ENCODE measurements around the gene JPT2. TPM values are rescaled to one million over a fixed set of nuclear protein-coding genes. Genes with fewer than 3 reads are reported as not detected.
"Not testable (repeated sequence)": the region's sequence is repeated elsewhere in the genome, so short reads cannot be mapped to it uniquely, and the experiment has no call there.

The JPT2 gene
- total and polyA plus RNA-seq, 8 donors, result 13.4 to 118 (median 37.1) TPM

DNA sequence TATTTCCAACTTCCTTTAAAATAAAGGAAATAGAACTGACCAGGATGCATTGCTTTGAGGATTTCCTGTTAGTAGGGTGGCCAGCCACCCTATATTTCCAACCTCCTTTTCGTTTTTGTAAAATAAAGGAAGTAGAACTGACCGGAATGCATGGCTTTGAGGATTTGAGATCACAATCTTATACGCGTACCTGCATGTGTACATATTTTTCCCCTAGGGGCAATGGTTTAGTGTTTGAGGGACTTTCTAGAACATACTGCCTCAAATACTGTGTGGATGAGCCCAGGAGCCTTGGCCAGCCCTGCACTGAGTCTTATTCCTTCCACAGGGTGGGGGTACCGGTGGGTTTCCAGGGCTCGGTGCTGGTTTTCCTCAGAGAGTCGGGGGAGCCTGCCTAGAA lies 53.5 kb downstream of the JPT2 start:
- TF ChIP-seq, protein P1, sequence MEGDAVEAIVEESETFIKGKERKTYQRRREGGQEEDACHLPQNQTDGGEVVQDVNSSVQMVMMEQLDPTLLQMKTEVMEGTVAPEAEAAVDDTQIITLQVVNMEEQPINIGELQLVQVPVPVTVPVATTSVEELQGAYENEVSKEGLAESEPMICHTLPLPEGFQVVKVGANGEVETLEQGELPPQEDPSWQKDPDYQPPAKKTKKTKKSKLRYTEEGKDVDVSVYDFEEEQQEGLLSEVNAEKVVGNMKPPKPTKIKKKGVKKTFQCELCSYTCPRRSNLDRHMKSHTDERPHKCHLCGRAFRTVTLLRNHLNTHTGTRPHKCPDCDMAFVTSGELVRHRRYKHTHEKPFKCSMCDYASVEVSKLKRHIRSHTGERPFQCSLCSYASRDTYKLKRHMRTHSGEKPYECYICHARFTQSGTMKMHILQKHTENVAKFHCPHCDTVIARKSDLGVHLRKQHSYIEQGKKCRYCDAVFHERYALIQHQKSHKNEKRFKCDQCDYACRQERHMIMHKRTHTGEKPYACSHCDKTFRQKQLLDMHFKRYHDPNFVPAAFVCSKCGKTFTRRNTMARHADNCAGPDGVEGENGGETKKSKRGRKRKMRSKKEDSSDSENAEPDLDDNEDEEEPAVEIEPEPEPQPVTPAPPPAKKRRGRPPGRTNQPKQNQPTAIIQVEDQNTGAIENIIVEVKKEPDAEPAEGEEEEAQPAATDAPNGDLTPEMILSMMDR (IDR thresholded peaks at IDR 0.05), result no peak
- no peak for TF ChIP-seq POLR2A (IDR thresholded peaks at IDR 0.05)
- TF ChIP-seq POLR2AphosphoS5 (IDR thresholded peaks at IDR 0.05), result no peak
- TF ChIP-seq EP300 (IDR thresholded peaks at IDR 0.05), result no peak
- no peak for DNase-seq
- H3K27ac ChIP-seq, result no peak overlapping the region
- no peaks in the 10 kb centered on the region for H3K4me1 ChIP-seq
- no peak overlapping the region for H3K4me3 ChIP-seq
- peaks cover 57 to 87% (median 85%) of the 10 kb centered on the region in 4 donors for H3K36me3 ChIP-seq
- 71 to 82% (median 77%) methylated on average over 6 to 7 of the region's 7 CpGs for WGBS, 5 donors
- intact Hi-C loops (cut with DNase I; ENCODE audit: low total_unique reads), result no loop called here
- no peaks in the 10 kb centered on the region for H3K27me3 ChIP-seq
- H3K9me3 ChIP-seq, result no peaks in the 10 kb centered on the region

DNA sequence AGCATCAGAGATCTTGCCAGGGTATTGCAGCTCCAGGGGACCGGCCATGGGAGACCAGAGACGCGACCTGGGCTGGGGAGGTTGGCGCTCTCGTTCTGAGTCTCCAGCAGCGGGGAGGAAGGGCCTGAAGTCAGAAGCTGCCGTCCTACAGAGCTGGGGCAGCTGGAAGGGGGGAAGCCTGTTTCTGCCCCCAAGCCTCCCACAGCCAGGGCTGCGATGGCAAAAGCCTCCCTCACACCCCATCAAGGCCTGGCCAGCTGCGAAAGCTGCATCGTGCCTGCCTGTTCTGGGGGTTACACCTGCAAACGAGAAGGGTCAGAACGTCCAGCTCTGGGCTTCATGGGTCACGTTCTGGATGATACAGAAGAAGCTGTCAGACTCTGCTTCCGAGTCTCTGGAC lies 54.0 kb downstream of the JPT2 start:
- intact Hi-C loops (cut with DNase I; ENCODE audit: low total_unique reads), result no loop called here
- Histone ChIP-seq H3K4me1 (no peaks in the 10 kb centered on the region), H3K4me3 (no peak overlapping the region), H3K36me3 (peaks cover 57 to 82% (median 81%) of the 10 kb centered on the region in 4 donors), H3K27me3 (no peaks in the 10 kb centered on the region), H3K9me3 (no peaks in the 10 kb centered on the region), H3K27ac (no peak overlapping the region)
- no peak for DNase-seq
- TF ChIP-seq POLR2AphosphoS5 (IDR thresholded peaks at IDR 0.05), result no peak
- no peak for TF ChIP-seq EP300 (IDR thresholded peaks at IDR 0.05)
- no peak for TF ChIP-seq POLR2A (IDR thresholded peaks at IDR 0.05)
- TF ChIP-seq, protein P1 (IDR thresholded peaks at IDR 0.05), result no peak
- WGBS, 5 donors, result 85 to 91% (median 88%) methylated on average over 11 to 14 of the region's 14 CpGs

DNA sequence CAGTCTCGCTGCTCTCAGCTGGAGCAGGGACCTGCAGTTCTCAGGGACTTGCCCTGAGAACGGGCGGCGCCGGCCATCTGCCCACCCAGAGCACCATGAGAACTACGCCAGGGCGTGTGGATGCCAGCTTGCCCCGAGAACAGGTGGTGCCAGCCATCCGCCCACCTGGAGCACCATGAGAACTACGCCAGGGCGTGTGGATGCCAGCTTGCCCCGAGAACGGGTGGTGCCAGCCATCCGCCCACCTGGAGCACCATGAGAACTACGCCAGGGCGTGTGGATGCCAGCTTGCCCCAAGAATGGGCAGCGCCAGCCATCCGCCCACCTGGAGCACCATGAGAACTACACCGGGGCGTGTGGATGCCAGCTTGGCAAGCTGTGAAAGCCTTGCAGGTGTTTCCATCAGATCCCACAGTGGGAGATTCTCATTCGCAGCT lies 54.5 kb downstream of the JPT2 start:
- intact Hi-C loops (cut with DNase I; ENCODE audit: low total_unique reads); H3K4me3 ChIP-seq; H3K27me3 ChIP-seq; H3K4me1 ChIP-seq; H3K27ac ChIP-seq; H3K9me3 ChIP-seq; DNase-seq: not testable (repeated sequence)
- H3K36me3 ChIP-seq, result peaks cover 55 to 77% (median 76%) of the 10 kb centered on the region in 4 donors
- 80 to 93% (median 91%) methylated on average over 2 to 21 of the region's 21 CpGs for WGBS, 5 donors

DNA sequence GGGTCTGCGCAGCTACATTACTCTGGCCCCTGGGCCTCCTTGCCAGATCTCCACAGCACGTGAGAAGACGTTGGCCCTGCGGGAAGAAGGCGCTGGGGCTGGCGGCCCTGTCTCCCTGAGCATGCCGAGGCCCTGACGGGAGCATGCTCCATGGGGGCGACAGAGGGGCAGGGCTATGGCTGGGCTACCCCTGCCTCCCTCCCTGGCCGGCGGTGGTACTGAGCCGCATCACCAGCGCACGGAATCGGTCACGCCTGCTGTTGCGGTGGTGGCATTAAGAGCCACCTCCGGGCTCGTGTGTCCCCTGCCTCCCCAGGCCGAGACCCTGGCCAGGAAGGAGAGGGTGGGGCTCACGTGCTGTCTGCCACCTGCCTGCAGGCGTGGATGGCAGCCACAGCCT lies 56.0 kb downstream of the JPT2 start:
- peaks cover 39 to 61% (median 60%) of the 10 kb centered on the region in 4 donors for H3K36me3 ChIP-seq
- 94 to 97% (median 96%) methylated on average over 19 to 22 of the region's 22 CpGs for WGBS, 5 donors
- DNase-seq, result no peak
- no peaks in the 10 kb centered on the region for H3K27me3 ChIP-seq
- no peak overlapping the region for H3K4me3 ChIP-seq
- no peak overlapping the region for H3K27ac ChIP-seq
- H3K9me3 ChIP-seq, result no peaks in the 10 kb centered on the region
- intact Hi-C loops (cut with DNase I; ENCODE audit: low total_unique reads), result no loop called here
- no peaks in the 10 kb centered on the region for H3K4me1 ChIP-seq
- TF ChIP-seq EP300 (IDR thresholded peaks at IDR 0.05) (no peak), POLR2A (IDR thresholded peaks at IDR 0.05) (no peak), POLR2AphosphoS5 (IDR thresholded peaks at IDR 0.05) (no peak)
- TF ChIP-seq, protein P1 (IDR thresholded peaks at IDR 0.05), result no peak

DNA sequence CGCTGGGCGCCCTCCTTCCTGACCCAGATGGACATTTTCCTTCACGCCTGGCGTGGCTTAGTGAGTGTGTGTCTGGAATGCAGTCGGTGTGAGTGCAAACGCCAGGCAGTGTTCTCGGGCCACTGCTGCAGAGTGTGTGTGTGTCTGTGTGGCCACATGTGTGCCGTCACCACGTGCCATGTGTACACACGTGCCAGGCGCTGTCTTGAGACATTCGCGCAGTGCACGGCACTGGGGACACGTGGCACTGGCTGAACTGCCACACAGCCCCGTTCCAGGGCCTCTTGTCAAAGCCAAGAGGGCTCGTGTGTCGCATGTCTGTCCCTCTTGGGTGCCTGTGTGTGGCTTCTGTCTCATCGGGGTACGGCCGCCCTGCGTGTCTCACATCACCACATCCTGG lies 56.7 kb downstream of the JPT2 start:
- Histone ChIP-seq H3K4me1 (no peaks in the 10 kb centered on the region), H3K4me3 (no peak overlapping the region), H3K36me3 (peaks cover 32 to 54% (median 53%) of the 10 kb centered on the region in 4 donors), H3K9me3 (no peaks in the 10 kb centered on the region), H3K27ac (no peak overlapping the region), H3K27me3 (no peaks in the 10 kb centered on the region)
- WGBS, 5 donors, result 95 to 98% (median 97%) methylated on average over 22 of the region's 22 CpGs
- TF ChIP-seq, protein P1 (IDR thresholded peaks at IDR 0.05), result no peak
- no peak for TF ChIP-seq POLR2AphosphoS5 (IDR thresholded peaks at IDR 0.05)
- no peak for TF ChIP-seq POLR2A (IDR thresholded peaks at IDR 0.05)
- no peak for TF ChIP-seq EP300 (IDR thresholded peaks at IDR 0.05)
- intact Hi-C loops (cut with DNase I; ENCODE audit: low total_unique reads), result no loop called here
- DNase-seq, result no peak
